HCT116 (cell line): ENCODE data around the gene GALNT2. TPM values are rescaled to one million over a fixed set of nuclear protein-coding genes. Genes with fewer than 3 reads are reported as not detected.

ENCODE experiments used
- ATAC-seq: fragments of 200-7000 bp; cut with Tn5 transposase; 2 replicates; pipeline ENCODE4 v1.9.1; 2020; ENCODE audit warnings: mild to moderate bottlenecking, moderate library complexity
- BruUV-seq: library from RNA; stranded (reverse); fragments of 400-500 nt; replicated peaks from 2 replicates; lab custom pipeline; 2021; lab: Mats Ljungman, UMichigan
- CTCF ChIA-PET: fragments of 300-600 bp; sonication (Branson Sonifier 250); formaldehyde crosslinking; loops from one replicate; lab custom pipeline; 2021; ENCODE audit warnings: antibody characterized with exemption; lab: Charles Lee
- POLR2A ChIA-PET: fragments of 300-600, 350-600 bp; sonication (Branson Sonifier 250); formaldehyde crosslinking; loops from one replicate; lab custom pipeline; 2021; ENCODE audit warnings: antibody characterized with exemption; lab: Charles Lee
- RAD21 ChIA-PET, 2 experiments: fragments of 300-600 bp; sonication (Branson Sonifier 250); formaldehyde crosslinking; loops; one replicate each; lab custom pipeline; 2023; ENCODE audit warnings: low total read pairs in 2 of 2; ENCODE audit not compliant: uncharacterized antibody in 2 of 2, unreplicated experiment in 2 of 2, low non-redundant PET in 1 of 2; lab: Charles Lee
- DNase-seq: peaks from one replicate; pipeline ENCODE4 v3.0.0-alpha.2; 2010; ENCODE audit warnings: low read depth, low spot score
- H2AFZ ChIP-seq: fragments of 200-600 bp; shearing (Covaris generic), sonication (generic); 2 replicates; pipeline ENCODE4 v1.6.1; 2017; ENCODE audit warnings: low read depth, mixed run types, mixed read lengths, antibody characterized with exemption, low read length; ENCODE audit not compliant: poor library complexity, severe bottlenecking
- H3K27ac ChIP-seq: 2 replicates; pipeline ENCODE4 v1.5.1; 2012; ENCODE audit warnings: low read depth, low read length
- H3K27me3 ChIP-seq: fragments of 200-600 bp; sonication (generic); 2 replicates; pipeline ENCODE4 v1.6.1; 2016; ENCODE audit warnings: mixed run types, low read length, mixed read lengths; ENCODE audit not compliant: insufficient read depth
- H3K36me3 ChIP-seq, 2 experiments: fragments of 200-500 bp in 1 of 2; fragments of 200-600 bp in 1 of 2; sonication (Bioruptor generic) in 1 of 2; sonication (generic) in 1 of 2; 2 replicates each; pipeline versions ENCODE4 v1.5.1 to v1.6.1; 2014 to 2016; ENCODE audit warnings: low read length in 2 of 2, inconsistent platforms in 1 of 2, mixed read lengths in 1 of 2, mixed run types in 1 of 2; ENCODE audit not compliant: insufficient read depth in 2 of 2, control insufficient read depth in 1 of 2
- H3K4me1 ChIP-seq, 2 experiments: fragments of 200-600 bp in 1 of 2; sonication (generic) in 1 of 2; 2 replicates each; pipeline versions ENCODE4 v1.5.1 to v1.6.1; 2012 to 2017; ENCODE audit warnings: low read length in 2 of 2, inconsistent platforms in 1 of 2, mild to moderate bottlenecking in 1 of 2, mixed read lengths in 1 of 2, mixed run types in 1 of 2, moderate library complexity in 1 of 2; ENCODE audit not compliant: insufficient read depth in 2 of 2, control insufficient read depth in 1 of 2
- H3K4me2 ChIP-seq: fragments of 200-600 bp; sonication (generic); 2 replicates; pipeline ENCODE4 v1.6.1; 2017; ENCODE audit warnings: mixed run types, low read length, mixed read lengths
- H3K4me3 ChIP-seq, 2 experiments: fragments of 200-600 bp in 1 of 2; sonication (generic) in 1 of 2; replicated peaks in 1 of 2; 2 replicates each; pipeline ENCODE4 v1.5.1; 2011 to 2016; ENCODE audit warnings: low read length in 2 of 2, control low read depth in 1 of 2, low read depth in 1 of 2, mild to moderate bottlenecking in 1 of 2, mixed read lengths in 1 of 2, mixed run types in 1 of 2
- H3K79me2 ChIP-seq: fragments of 200-600 bp; sonication (generic); 2 replicates; pipeline ENCODE4 v1.6.1; 2017; ENCODE audit warnings: mild to moderate bottlenecking, mixed run types, low read length, moderate library complexity, mixed read lengths; ENCODE audit not compliant: insufficient read depth
- H3K9ac ChIP-seq: fragments of 200-600 bp; sonication (generic); 2 replicates; pipeline ENCODE4 v1.6.1; 2016; ENCODE audit warnings: low read length, mixed read lengths
- H3K9me2 ChIP-seq: fragments of 200-600 bp; sonication (generic), shearing (Covaris generic); 2 replicates; pipeline ENCODE4 v1.6.1; 2017; ENCODE audit warnings: mixed run types, mild to moderate bottlenecking, moderate library complexity; ENCODE audit not compliant: insufficient read depth
- H3K9me3 ChIP-seq, 2 experiments: fragments of 200-500 bp in 1 of 2; fragments of 200-600 bp in 1 of 2; sonication (Bioruptor generic) in 1 of 2; sonication (generic) in 1 of 2; 2 replicates each; pipeline ENCODE4 v1.6.1; 2014 to 2017; ENCODE audit warnings: low read length in 2 of 2, mixed read lengths in 2 of 2, inconsistent platforms in 1 of 2, low read depth in 1 of 2, mild to moderate bottlenecking in 1 of 2, mixed run types in 1 of 2, moderate library complexity in 1 of 2; ENCODE audit not compliant: control insufficient read depth in 1 of 2, insufficient read depth in 1 of 2
- H4K20me1 ChIP-seq: fragments of 200-600 bp; sonication (generic), shearing (Covaris generic); 2 replicates; pipeline ENCODE4 v1.6.1; 2017; ENCODE audit warnings: mixed run types, mild to moderate bottlenecking, moderate library complexity; ENCODE audit not compliant: insufficient read depth
- ATF3 ChIP-seq: IDR thresholded peaks from 2 replicates; pipeline ENCODE4 v1.6.1; 2012
- CBX3 ChIP-seq: IDR thresholded peaks from 2 replicates; pipeline ENCODE4 v1.6.1; 2012; ENCODE audit warnings: low read depth
- CEBPB ChIP-seq: IDR thresholded peaks from 2 replicates; pipeline ENCODE4 v1.6.1; 2012; ENCODE audit warnings: low read depth
- EGR1 ChIP-seq: IDR thresholded peaks from 2 replicates; pipeline ENCODE4 v1.6.1; 2012; ENCODE audit warnings: low read depth
- ELF1 ChIP-seq: IDR thresholded peaks from 2 replicates; pipeline ENCODE4 v1.6.1; 2012; ENCODE audit warnings: low read depth, borderline replicate concordance
- EZH2 ChIP-seq: fragments of 200-600 bp; sonication (generic); IDR thresholded peaks from 2 replicates; pipeline ENCODE4 v1.6.1; 2017; ENCODE audit warnings: antibody characterized with exemption, mixed run types
- EZH2phosphoT487 ChIP-seq: fragments of 200-600 bp; IDR thresholded peaks from 2 replicates; pipeline ENCODE4 v1.6.1; 2018; ENCODE audit warnings: antibody characterized with exemption, borderline replicate concordance
- FOSL1 ChIP-seq: IDR thresholded peaks from 2 replicates; pipeline ENCODE4 v1.6.1; 2012; ENCODE audit warnings: low read depth
- MAX ChIP-seq: IDR thresholded peaks from 2 replicates; pipeline ENCODE4 v1.6.1; 2012
- POLR2A ChIP-seq: IDR thresholded peaks from 2 replicates; pipeline ENCODE4 v1.7.0; 2011; ENCODE audit warnings: borderline replicate concordance; ENCODE audit not compliant: insufficient read depth, insufficient read length; ENCODE audit errors: extremely low read depth
- POLR2AphosphoS5 ChIP-seq: IDR thresholded peaks from 2 replicates; pipeline ENCODE4 v1.6.1; 2011; ENCODE audit warnings: mild to moderate bottlenecking, low read depth, low read length, moderate library complexity
- RAD21 ChIP-seq: IDR thresholded peaks from 2 replicates; pipeline ENCODE4 v1.6.1; 2012; ENCODE audit warnings: low read depth, mild to moderate bottlenecking
- REST ChIP-seq: IDR thresholded peaks from 2 replicates; pipeline ENCODE4 v1.6.1; 2012; ENCODE audit warnings: low read depth
- SIN3A ChIP-seq: IDR thresholded peaks from 2 replicates; pipeline ENCODE4 v1.6.1; 2012; ENCODE audit warnings: low read depth
- TCF7L2 ChIP-seq: IDR thresholded peaks from 2 replicates; pipeline ENCODE4 v1.7.0; 2011; ENCODE audit warnings: borderline replicate concordance, inconsistent platforms; ENCODE audit not compliant: insufficient read depth, insufficient read length; ENCODE audit errors: extremely low read depth
- YY1 ChIP-seq: IDR thresholded peaks from 2 replicates; pipeline ENCODE4 v1.6.1; 2011; ENCODE audit warnings: low read length, low read depth, moderate library complexity, mild to moderate bottlenecking; ENCODE audit not compliant: insufficient replicate concordance; ENCODE audit errors: extremely low read depth
- intact Hi-C: fragments of 100-400 bp; cut with micrococcal nuclease; formaldehyde crosslinking; loops from 2 replicates; pipeline ENCODE4 v1.10.0; 2022
- total RNA-seq: library from RNA; stranded (reverse); gene quantifications from one replicate; pipeline ENCODE4 v1.2.1, GENCODE V29; 2021; ENCODE audit not compliant: unreplicated experiment

GALNT2 gene
- total RNA-seq, 1 experiment from 2014 or later, result 40.8 TPM

GRCh38 chr1:230070321-230071208 lies 3.5 kb downstream of the GALNT2 start (continued):
- TF ChIP-seq MAX, result no peak
- TF ChIP-seq EGR1, result no peak
- TF ChIP-seq EZH2, result no peak
- TF ChIP-seq EZH2phosphoT487, result no peak

- H3K27me3 ChIP-seq, result no peaks in the 10 kb centered on the region
- H3K27ac ChIP-seq, result no peak overlapping the region
- H3K4me1 ChIP-seq, result peaks cover 8 to 12% of the 10 kb centered on the region in 2 experiments; a peak in 3 of 4 replicates
- DNase-seq (no peak), ATAC-seq (no peak)
- no peak overlapping the region for H3K4me3 ChIP-seq
- ChIA-PET POLR2A (no interaction called here), RAD21 (no interaction called here), CTCF (no interaction called here)
- intact Hi-C loops, result no loop called here
- no peaks in the 10 kb centered on the region for H3K9me3 ChIP-seq
- peaks cover 56% of the 10 kb centered on the region for H3K79me2 ChIP-seq
- no TSS peak for BruUV-seq
- H2AFZ ChIP-seq, result no peak overlapping the region
- H4K20me1 ChIP-seq, result peaks cover 3% of the 10 kb centered on the region; the same call in 1 of the 2 replicates
- no peaks in the 10 kb centered on the region for H3K36me3 ChIP-seq
- H3K4me2 ChIP-seq, result no peak overlapping the region
- TF ChIP-seq MAX (no peak), ELF1 (no peak), POLR2AphosphoS5 (no peak), REST (no peak), ATF3 (no peak), FOSL1 (no peak), EZH2phosphoT487 (no peak), POLR2A (no peak), TCF7L2 (no peak), YY1 (no peak), RAD21 (no peak), EGR1 (no peak), SIN3A (no peak), CBX3 (no peak), CEBPB (no peak)
- H3K9ac ChIP-seq, result no peak overlapping the region
- no peaks in the 10 kb centered on the region for H3K9me2 ChIP-seq
These were observed 4.3 kb downstream of the GALNT2 start for GRCh38 chr1:230071316-230071715.
